Measurements from ENCODE around the gene FRMD8. TPM values are rescaled to one million over a fixed set of nuclear protein-coding genes. Genes with fewer than 3 reads are reported as not detected.
A peak's percentile ranks its signal among the peaks of the same experiment; 100 is the strongest.

FRMD8 gene
- total and polyA plus RNA-seq, 2 donors from 2014 or later = 9.4 to 41.3 TPM

GRCh38 chr11:65382033-65382803 is 4.2 kb upstream of the FRMD8 start, which contains the start of gene SLC25A45:
SLC25A45 (minus strand) TSS chr11:65382646; CDS start chr11:65381951, 695 bp downstream.
- H3K27ac ChIP-seq (ENCODE audit: low read depth in 2 of 2, low read length in 2 of 2) = peak within 1 kb of the TSS; percentile 94 to 100
- DNase-seq (peak; percentile 90 to 98 (median 93)), FAIRE-seq (no peak)
- peak within 1 kb of the TSS; percentile 2 to 86 (median 71) for H3K9ac ChIP-seq (ENCODE audit: low read length in 3 of 3)
- H3K9me3 ChIP-seq (ENCODE audit: control insufficient read depth in 2 of 3, insufficient read depth in 1 of 3, low read length in 3 of 3) = no peaks in the 10 kb centered on the region
- intact Hi-C loops (cut with DNase I) = no loop called here
- H3K4me3 ChIP-seq (ENCODE audit: low read length in 3 of 3) = peak within 1 kb of the TSS; percentile 37 to 62 (median 42)
- no peaks in the 10 kb centered on the region for H3K27me3 ChIP-seq (ENCODE audit: control insufficient read depth, insufficient read depth, low read length)
- no peaks in the 10 kb centered on the region for H3K36me3 ChIP-seq (ENCODE audit: control insufficient read depth in 2 of 3, insufficient read depth in 3 of 3, low read length in 3 of 3)
- TF ChIP-seq CTCF (IDR thresholded peaks at IDR 0.05; ENCODE audit: borderline replicate concordance, extremely low read depth, insufficient read depth) = peak; percentile 56
- peaks cover 0 to 75% (median 61%) of the 10 kb centered on the region in 3 donors for H3K4me1 ChIP-seq (ENCODE audit: control insufficient read depth in 2 of 3, insufficient read depth in 2 of 3, low read depth in 1 of 3, low read length in 3 of 3)

GRCh38 chr11:65382804-65383368 is 3.6 kb upstream of the FRMD8 start:
- no peaks in the 10 kb centered on the region for H3K9me3 ChIP-seq (ENCODE audit: control insufficient read depth in 2 of 3, insufficient read depth in 1 of 3, low read length in 3 of 3)
- no peak for TF ChIP-seq CTCF (IDR thresholded peaks at IDR 0.05; ENCODE audit: borderline replicate concordance, extremely low read depth, insufficient read depth)
- no peaks in the 10 kb centered on the region for H3K36me3 ChIP-seq (ENCODE audit: control insufficient read depth in 2 of 3, insufficient read depth in 3 of 3, low read length in 3 of 3)
- intact Hi-C loops (cut with DNase I) = no loop called here
- H3K27ac ChIP-seq (ENCODE audit: low read depth in 2 of 2, low read length in 2 of 2) = peak overlapping the region; percentile 94 to 100
- peak overlapping the region; percentile 2 to 86 (median 8) for H3K9ac ChIP-seq (ENCODE audit: low read length in 3 of 3)
- DNase-seq (peak in 1 of 5 donors; percentile 76), FAIRE-seq (no peak)
- H3K27me3 ChIP-seq (ENCODE audit: control insufficient read depth, insufficient read depth, low read length) = no peaks in the 10 kb centered on the region
- peak overlapping the region; percentile 1 to 62 (median 13) for H3K4me3 ChIP-seq (ENCODE audit: low read length in 3 of 3)
- H3K4me1 ChIP-seq (ENCODE audit: control insufficient read depth in 2 of 3, insufficient read depth in 2 of 3, low read depth in 1 of 3, low read length in 3 of 3) = peaks cover 0 to 69% (median 54%) of the 10 kb centered on the region in 3 donors

GRCh38 chr11:65383778-65384177 is 2.7 kb upstream of the FRMD8 start:
- no peaks in the 10 kb centered on the region for H3K27me3 ChIP-seq (ENCODE audit: control insufficient read depth, insufficient read depth, low read length)
- H3K27ac ChIP-seq (ENCODE audit: low read depth in 2 of 2, low read length in 2 of 2) = peak overlapping the region; percentile 49 to 69
- H3K9ac ChIP-seq (ENCODE audit: low read length in 3 of 3) = no peak overlapping the region
- FAIRE-seq (no peak), DNase-seq (no peak)
- TF ChIP-seq CTCF (IDR thresholded peaks at IDR 0.05; ENCODE audit: borderline replicate concordance, extremely low read depth, insufficient read depth) = no peak
- no peaks in the 10 kb centered on the region for H3K36me3 ChIP-seq (ENCODE audit: control insufficient read depth in 2 of 3, insufficient read depth in 3 of 3, low read length in 3 of 3)
- intact Hi-C loops (cut with DNase I) = no loop called here
- H3K4me3 ChIP-seq (ENCODE audit: low read length in 3 of 3) = no peak overlapping the region
- peaks cover 0 to 65% (median 55%) of the 10 kb centered on the region in 3 donors for H3K4me1 ChIP-seq (ENCODE audit: control insufficient read depth in 2 of 3, insufficient read depth in 2 of 3, low read depth in 1 of 3, low read length in 3 of 3)
- H3K9me3 ChIP-seq (ENCODE audit: control insufficient read depth in 2 of 3, insufficient read depth in 1 of 3, low read length in 3 of 3) = no peaks in the 10 kb centered on the region

Data from kidney (tissue), 14 donors.